HG02884 (cell line): Measurements from ENCODE around the gene GPR75.

Source experiments
- ATAC-seq: cut with Tn5 transposase; IDR thresholded peaks from one replicate; pipeline ENCODE4 v1.9.1; 2021; ENCODE audit warnings: mild to moderate bottlenecking, moderate library complexity; ENCODE audit not compliant: unreplicated experiment

Gene GPR75

GRCh38 chr2:53859206-53860181 is at the start of gene GPR75:
TSS of gene GPR75 (minus strand) at chr2:53859967. CDS start at chr2:53854756, 5,211 bp downstream.
- no peak for ATAC-seq

DNA sequence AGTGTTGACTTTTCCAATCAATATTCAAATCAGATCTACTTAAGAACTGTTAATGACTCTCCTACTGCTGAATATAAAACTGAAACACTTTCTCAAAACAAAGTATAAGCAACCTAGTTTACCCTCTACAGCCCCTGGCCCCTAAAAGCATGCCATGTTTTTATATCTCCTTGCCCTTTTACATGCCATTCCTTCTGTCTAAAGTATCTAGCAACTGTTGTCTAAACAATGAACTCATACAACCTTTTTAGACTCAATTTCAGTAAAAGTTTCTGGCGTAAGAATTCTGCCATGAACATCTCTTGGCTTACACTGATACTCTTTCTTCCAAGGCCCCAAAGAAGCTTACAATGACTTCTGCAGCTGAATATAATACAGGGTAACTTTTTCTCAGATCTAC is 47.8 kb upstream of the GPR75 start:
- no peak for ATAC-seq

GRCh38 chr2:53905396-53905795 is 45.6 kb upstream of the GPR75 start:
- ATAC-seq = no peak

- no peak for ATAC-seq
Measured at GRCh38 chr2:53903011-53903410, 43.2 kb upstream of the GPR75 start.

DNA sequence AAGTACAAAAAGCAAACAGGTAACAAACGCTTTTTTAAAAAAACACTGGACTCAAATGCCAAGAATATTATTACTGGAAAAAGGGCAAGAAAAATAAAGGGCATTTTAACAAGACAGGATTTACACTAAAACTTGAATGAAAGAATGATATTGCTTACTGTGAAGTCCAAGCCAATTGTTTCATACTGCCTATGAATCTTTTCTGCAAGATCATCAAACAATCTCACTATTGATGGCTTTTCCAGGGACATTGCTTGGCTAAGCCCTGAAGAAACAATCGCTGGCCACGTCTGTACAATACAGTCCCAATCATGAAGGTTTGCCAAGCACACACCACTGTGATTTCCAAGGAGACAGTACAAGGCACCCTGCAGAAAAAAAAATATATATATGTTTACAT is 41.4 kb upstream of the GPR75 start:
- ATAC-seq = no peak

DNA sequence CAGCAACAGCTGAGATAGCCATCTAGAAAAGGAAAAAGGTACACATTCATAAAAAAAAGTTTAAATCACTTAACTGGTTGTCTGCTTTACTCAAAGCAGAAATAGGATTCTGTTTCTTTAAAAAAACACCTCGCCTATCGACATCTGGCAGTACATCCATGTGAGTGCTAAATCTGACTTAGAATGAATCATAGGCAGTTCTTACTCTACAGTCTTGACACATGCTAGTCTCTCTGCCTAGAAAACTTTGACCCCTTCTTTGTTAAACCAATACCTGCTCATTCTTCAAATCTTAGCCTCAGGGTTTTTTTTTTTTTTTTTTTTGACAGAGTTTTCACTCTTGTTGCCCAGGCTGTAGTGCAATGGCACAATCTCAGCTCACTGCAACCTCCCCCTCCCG is 37.1 kb upstream of the GPR75 start:
- ATAC-seq = no peak

DNA sequence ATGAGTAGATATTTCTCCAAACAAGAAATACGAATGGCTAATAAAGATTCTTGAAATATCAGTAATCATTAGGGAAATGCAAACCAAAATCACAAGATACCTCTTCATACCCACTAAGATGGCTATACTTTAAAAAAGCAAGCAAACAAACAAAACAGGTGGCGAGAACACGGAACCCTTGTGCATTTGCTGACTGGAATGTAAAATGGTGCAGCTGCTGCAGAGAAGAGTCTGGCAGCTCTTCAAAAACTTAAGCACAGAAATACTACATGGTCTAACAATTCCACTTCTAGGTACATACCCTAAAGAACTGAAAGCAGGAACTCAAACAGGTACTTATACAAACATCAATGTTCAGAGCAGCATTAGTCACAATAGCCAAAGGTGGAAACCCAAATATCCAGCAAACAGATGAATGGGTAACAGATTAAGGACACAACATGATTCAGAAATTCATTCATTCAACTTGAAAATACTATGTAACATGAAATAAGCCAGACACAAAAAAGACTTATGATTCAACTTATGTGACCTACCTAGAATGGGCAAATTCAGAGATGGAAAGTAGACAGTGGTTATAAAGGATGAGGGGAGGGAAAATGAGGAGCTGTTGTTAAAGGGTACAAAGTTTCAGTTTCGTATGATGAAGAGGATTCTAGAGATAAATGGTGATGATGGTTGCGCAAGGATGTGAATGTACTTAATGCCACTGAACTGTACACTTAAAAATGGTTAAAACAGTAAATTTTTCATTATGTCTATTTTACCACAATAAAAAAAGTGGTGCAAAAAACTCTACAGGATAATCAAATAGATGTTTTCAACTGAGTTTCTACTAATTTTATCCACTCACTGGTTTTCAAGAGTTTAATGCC is 26.9 kb upstream of the GPR75 start:
- ATAC-seq = no peak

- no peak for ATAC-seq
Measured at GRCh38 chr2:53884883-53885282, 25.1 kb upstream of the GPR75 start.

- no peak for ATAC-seq
Measured at GRCh38 chr2:53881986-53882385, 22.2 kb upstream of the GPR75 start.

GRCh38 chr2:53881360-53881759 is 21.6 kb upstream of the GPR75 start:
- no peak for ATAC-seq

DNA sequence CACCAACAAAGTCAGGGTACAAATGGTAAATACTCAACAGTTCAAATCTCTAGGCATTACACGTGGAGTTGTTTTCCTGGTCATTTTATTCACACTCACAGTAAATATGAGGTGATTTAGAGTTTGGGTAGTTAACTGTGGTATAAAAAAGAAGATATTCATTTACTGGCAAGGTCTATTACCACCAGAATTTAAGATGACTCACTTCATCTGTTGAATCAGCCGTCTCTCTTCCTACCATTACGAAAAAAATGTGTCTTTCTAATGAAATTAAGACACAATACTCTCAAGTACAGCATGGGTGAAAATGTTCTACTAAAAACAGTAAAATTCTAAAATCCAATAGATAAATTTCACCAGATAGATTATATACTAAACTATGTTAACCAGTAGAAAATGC is 21.0 kb upstream of the GPR75 start:
- no peak for ATAC-seq

DNA sequence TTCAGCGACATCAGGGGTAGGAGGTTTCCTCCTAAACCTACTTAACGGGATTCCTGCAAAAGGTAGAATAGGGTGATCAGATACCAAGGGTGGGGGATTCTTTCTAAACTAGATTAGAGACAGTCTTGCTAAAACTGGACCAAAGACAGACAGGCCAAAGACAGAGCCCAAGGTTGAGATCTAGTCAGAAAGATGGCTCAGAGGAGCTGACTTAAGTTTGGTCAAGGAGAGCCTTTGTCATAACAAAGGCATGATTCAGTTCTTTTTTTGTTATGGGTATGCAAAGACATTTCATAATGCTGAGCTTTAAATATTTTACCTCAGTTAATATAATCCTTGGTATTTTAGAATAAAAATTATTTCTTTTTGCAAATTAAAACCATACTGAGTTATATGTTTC is 17.8 kb upstream of the GPR75 start:
- no peak for ATAC-seq

- no peak for ATAC-seq
Measured at GRCh38 chr2:53877112-53877511, 17.3 kb upstream of the GPR75 start.

DNA sequence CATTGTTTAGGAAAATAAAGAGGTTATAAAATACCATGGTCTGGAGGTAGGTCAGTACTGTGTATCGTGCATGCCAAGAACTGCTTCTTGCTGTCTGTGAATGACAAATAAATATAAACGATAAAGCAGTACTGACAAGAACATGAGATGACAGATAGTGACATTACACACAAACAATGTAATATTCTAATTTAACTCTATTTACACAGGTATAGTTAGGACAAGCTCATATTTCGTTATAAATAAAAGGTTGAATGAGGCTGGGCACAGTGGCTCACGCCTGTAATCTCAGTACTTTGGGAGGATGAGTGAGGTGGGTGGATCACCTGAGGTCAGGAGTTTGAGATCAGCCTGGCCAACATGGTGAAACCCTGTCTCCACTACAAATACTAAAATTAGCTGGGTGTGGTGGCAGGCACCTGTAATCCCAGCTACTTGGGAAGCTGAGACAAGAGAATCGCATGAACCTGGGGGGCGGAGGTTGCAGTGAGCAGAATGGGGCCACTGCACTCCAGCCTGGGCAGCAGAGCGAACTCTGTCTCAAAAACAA is 14.7 kb upstream of the GPR75 start:
- no peak for ATAC-seq

- ATAC-seq = no peak
Measured at GRCh38 chr2:53867773-53868172, 8.0 kb upstream of the GPR75 start.

DNA sequence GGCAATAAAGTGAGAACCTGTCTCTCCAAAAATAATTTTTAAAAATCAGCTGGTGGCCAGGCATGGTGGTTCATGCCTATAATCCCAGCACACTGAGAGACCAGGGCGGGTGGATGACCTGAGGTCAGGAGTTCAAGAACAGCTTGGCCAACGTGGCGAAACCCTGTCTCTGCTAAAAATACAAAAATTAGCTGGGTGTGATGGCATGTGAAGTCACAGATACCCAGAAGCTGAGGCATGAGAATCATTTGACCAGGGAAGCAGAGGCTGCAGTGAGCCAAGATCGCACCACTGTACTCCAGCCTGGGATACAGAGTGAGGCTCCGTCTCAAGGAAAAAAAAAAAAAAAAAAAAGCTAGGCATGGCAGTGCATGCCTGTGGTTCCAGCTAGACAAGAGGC is 7.4 kb upstream of the GPR75 start:
- ATAC-seq = no peak

- ATAC-seq = no peak
Measured at GRCh38 chr2:53865962-53866361, 6.2 kb upstream of the GPR75 start.

DNA sequence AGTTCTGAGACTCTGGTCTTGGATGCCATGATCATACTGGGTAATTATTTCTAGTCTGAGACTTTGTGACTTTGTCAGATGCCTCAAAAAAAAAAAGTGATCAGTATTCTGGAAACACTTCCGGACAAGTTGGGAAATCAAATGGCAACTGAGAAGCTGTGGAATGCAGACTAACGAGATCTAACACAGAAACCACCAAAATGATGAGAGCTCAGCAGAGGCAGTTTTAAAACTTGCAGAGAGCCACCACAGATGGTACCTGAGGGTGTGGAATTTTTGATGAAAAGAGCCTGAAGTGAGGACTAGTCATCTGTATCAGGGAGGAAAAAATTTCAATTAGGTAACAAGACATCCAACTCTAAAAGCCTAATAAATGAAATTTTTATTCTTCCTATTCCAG is 5.5 kb upstream of the GPR75 start:
- ATAC-seq = no peak

- no peak for ATAC-seq
Measured at GRCh38 chr2:53863538-53864227, 3.9 kb upstream of the GPR75 start.

DNA sequence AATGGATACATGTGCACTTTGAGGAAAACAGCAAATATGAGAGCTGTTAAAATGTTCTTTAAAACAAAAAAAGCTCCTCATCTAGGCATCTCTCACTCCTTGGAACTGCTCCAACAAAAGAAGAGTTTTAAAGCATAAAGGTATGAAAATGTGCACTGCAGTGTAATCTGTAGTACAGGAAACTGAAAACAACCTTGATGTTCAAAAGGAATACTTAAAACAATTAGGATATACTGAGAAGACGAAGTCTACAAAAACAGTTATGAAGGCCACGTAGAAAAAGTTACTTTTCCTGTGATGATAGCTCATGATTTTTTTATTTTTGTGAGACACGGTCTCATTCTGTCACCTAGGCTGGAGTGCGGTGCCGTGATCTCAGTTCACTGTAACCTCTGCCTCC is 2.1 kb upstream of the GPR75 start:
- no peak for ATAC-seq

DNA sequence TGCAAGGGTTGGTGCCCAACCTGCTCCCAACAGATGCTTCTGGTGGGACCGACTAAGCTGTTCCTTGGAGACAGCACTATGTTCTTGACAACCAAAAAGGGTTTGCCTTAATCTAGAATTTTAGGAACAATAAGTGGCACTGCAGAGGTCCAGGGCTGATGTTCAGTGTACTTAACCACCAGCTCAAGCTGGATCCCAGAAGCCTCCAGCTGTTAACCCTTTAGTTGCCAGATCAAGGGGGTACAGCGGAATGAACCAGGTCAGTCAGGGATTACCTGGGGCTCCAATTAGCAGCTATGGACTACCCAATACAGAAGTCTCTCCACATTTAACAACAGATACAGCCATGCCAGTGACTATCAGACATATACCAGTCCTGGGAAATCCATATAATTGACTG is 3.5 kb downstream of the GPR75 start:
- ATAC-seq = no peak
